SKM-1 treated with dmso at 0.1 percent for 144 hours (cell line): ENCODE data around the gene MRC2.
"Not testable (repeated sequence)": the region's sequence is repeated elsewhere in the genome, so short reads cannot be mapped to it uniquely, and the experiment has no call there.

Experiments
- DNase-seq: peaks from one replicate; lab custom pipeline; 2025; ENCODE audit not compliant: unreplicated experiment; lab: John Stamatoyannopoulos, UW

MRC2 gene

DNA sequence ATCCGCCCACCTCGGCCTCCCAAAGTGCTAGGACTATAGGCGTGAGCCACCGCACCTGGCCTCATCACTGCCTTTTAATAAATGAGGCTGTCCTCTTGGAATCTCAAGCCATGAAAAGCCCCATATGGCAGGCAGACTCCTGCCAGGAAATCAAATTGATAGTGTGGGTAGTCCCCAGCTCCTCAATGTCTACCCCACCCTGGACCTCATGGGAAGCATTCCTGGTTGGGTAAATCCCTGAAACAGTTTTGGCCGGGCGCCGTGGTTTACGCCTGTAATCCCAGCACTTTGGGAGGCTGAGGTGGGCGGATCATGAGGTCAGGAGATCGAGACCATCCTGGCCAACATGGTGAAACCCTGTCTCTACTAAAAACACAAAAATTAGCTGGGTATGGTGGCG, 71.0 kb downstream of the MRC2 start:
- not testable (repeated sequence) for DNase-seq

DNA sequence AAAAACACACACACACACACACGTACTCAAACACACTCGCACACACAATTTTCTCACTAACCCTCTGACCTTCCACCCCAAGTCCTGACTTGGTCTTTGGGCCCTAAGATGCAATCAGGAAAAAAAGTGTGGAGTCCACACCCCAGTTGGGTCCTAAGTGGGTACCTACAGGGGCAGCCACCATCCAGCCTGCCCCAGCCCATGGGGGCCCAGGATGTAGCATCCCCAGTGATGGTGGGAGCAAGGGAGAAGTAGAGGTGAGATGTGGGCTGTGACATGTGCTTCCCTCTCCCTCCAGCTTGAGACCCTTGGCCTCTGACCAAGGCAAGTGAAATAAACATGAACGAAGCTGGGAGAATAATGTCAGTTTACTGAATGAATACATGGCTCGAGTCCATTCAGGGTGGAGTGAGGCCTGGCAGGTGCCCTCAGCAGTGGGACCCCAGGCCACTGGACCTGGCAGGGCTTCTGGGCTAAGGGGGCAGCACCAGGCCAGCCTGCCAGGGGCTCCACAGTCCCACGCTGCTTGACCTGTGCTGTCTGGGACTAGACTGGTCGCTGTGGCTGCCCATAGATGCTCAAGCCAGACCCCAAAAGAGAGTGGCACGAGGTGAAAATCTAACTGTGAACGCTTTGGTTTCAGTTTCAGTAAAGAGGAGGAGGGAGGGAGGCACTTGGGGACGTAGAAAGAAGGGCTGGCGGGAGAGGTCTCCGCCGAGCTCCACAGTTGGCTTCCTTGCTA, 73.7 kb downstream of the MRC2 start:
- no peak for DNase-seq

DNA sequence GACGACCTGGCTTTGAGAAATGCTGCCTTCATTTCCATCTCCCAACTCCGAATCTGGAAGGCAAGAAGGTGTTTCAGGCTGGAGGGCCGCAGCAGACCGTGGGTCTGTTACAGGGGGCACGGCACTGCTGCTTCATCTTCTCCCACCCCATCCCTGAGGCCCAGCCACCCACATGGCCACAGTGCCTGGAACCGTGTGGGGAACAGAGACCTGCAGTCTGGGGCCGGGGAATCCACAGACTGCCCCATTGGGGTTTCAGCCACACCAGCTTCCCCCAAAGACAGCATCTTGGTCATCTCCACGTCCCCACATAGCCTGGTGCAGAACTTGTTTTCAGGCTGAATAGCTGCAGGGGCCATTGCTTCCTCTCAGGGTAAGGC, 74.2 kb downstream of the MRC2 start:
- no peak for DNase-seq

- DNase-seq, result no peak
Observed at GRCh38 chr17:62702746-62703260, 75.3 kb downstream of the MRC2 start.

DNA sequence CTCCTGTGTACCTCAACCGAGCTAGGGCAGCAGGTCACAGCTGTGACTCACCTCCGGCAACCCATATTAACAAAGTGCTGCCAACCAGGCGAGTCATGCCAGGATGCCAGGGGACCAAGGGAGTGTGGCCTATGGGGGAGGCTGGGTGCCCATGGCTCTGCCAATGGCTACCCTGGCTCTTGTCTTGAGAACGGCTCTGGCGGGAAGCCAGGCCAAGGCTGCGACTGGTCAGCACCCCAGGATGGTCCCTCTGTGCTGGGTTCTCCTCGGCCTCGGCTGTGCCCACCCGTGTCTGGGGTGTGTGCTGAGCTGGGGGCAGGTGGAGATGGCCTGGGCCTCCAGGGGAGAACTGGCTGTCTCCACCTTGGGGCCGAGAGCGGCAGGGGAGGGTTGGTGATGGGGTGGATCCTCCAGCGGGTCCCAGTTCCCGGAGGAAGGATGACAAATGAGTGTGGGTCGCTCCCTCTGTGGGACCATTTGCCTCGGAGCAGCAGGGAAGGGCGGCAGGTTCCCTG, 75.8 kb downstream of the MRC2 start:
- DNase-seq, result no peak

- DNase-seq, result peak; percentile 43
Observed at GRCh38 chr17:62703776-62704380, 76.4 kb downstream of the MRC2 start.

DNA sequence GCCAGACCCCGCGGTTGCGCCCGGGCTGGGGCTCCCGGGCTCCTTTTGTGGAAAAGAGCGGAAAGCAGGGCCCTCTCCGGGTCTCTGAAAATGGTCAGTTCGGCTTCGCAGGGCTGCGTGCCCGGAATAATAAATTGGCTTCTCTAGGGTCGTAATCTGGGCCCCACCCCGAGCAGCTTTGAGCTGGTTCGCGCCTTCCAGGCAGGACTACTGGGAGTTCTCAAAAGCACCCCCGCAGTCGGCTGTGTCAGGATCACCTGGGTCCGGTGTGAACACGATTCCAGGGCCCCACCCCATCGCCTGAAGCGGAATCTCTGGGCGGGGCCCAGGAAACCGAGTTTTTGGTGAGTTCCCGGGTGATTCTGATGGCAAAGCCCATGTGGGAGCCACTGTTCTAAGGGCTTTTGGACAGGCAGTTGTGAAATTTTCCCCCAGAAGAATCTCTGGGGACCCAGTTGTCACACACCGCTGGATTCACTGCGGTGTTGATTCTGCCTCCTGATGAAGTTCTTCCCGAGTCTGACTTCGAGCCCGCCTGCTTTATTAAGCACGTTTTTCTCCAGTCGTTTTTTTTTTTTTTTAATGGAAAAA, 77.0 kb downstream of the MRC2 start:
- no peak for DNase-seq

GRCh38 chr17:62705156-62705777, 77.8 kb downstream of the MRC2 start:
- DNase-seq, result no peak

DNA sequence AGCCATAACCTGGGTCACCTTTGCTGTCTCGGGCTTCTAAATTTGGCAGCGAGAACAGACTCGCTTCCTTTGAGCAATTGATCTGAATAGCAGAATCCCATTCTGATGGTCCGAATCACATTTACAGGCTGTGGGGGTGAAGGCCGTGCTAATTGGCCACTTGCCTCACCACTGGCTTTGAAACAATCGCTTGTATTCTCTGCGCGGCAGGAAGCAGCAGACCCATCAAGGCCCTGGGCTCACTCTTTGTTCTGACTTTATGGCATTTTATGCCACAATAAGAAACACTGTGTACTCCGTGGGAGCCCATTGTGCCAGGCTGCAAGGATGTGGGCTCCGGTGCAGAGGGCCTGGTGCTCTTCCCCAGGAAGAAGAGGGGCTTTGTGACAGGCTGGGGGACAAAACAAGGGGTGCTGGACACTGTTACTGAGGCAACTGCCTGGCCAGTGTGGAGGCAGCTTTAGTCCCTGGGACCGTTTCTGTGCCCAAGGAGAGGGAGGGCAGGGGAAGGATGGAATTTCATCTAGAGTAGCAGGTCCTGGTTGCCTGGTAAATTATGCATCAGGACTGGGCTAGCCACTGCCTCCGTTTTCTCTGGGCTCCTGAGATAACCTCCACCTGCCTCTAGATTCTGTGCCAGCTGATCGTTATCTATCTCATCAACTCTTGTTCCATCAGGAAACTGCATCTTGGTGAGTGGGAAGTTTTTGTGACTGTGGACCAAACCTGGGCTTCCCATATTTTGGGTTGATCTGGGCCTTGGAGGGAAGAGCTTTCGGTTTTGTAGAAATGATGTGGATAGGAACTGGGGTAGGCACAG, 78.5 kb downstream of the MRC2 start:
- DNase-seq, result no peak

- no peak for DNase-seq
Observed at GRCh38 chr17:62706598-62707424, 79.3 kb downstream of the MRC2 start.

DNA sequence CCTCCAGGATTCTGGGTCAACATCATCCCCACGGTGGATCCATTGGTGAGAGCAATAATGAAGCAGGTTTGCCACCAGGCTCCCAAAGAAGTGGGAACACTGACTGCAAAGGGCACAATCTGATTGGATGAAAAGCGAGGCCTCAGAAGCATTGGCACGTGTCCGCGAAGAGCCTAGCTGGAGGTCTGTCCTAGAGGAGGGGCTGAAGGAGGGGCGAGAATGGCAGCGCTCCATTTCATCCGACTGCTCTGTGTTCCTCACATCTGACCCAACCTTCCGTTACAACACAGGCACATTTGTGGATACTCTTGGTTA, 79.9 kb downstream of the MRC2 start:
- DNase-seq, result no peak

GRCh38 chr17:62708587-62708986, 81.1 kb downstream of the MRC2 start:
- DNase-seq, result no peak

DNA sequence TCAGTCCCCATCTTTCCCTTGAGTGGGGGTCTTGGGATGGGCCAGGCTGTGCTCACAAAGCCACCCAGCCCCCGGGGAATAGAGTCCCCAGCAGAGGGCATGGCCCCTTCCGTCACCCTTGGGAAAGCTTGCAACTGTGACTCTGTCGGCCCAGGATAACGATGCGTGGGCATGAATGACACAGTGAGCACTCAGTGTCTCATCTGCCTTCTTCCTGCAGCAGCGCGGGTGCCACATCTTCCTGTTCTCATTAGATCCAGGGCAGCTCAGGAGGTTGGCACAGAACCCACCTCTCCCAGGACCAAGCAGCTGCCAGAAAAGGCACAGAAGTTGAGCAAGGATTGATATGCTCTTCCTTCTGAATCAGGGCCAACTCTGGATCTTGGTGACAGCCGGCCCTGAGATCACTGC, 84.7 kb downstream of the MRC2 start:
- no peak for DNase-seq

GRCh38 chr17:62713086-62713881, 85.8 kb downstream of the MRC2 start:
- DNase-seq, result no peak

DNA sequence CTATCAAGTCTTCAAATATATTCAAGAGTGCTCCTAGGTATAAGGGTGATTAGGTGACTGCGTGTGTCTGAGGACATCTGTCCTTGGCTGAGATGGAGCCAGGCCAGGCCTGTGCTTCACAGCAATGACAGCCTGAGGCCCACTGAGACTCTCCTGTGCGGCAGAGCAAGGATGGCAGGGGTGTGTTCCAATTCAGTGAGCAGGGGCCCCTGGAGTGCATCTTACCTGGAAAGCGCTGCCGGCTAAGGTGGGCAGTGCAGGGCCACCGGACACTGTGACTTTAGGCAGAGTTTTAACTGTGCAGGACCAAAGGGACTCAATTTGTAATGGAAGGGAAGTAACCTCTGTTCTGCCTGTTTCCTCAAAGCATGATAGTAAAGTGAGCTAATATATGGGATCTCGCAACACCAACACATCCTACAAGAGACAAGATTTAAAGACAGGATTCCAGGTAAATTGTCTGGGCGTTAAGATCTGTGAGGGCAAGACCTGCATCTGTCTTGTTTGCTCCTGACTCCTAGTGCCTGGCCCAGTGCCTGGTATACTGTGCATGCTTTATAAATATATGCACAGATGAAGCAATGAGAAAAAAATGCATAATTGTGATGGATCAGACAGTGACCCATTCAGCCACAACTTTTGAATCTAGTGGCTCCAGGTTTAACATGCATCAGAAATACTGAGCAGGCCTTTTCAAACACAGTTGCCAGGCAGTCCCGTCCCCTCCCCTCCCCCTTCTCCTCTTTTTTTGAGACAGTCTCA, 86.7 kb downstream of the MRC2 start:
- DNase-seq, result peak; percentile 15

- no peak for DNase-seq
Observed at GRCh38 chr17:62715882-62716390, 88.5 kb downstream of the MRC2 start.

DNA sequence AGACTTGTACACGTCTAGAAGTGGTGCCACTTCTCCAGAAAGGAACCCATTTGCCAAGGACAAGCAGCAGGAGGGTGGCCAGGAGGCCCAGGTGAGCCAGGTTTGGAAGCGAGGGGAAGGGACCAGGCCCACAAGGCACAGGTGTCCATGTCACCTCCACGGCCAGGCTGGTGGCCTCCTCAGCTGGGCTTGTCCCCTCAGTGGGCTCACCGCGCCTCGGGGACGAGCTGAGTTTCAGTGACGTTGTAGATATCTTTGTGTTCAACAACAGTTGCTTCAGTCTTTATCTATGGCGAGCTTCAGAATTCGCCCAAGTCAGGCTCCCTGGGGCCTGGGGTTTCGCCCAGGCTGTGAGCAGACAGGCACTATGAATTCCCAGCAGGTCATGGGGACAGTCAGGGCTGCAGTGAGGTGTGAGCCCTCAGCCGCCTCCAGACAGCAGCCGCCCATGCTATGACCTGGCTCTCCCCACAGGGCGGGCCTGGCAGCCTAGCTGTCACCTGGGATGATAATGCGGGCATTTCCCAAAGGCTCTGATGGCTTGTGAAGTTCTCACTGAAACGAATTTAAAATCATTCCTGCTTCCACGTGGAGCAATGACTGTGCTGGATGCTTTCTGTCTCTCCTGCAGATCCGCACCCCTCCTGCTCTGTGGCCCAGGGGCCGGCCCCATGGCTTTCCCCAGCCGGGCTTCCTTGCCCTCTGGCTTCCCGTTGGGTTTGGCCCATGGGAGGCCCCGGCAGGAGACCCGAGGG, 89.5 kb downstream of the MRC2 start:
- no peak for DNase-seq

GRCh38 chr17:62717589-62717855, 90.1 kb downstream of the MRC2 start:
- no peak for DNase-seq
